HL-60/S4 treated with retinoic acid at 250 ng/mL for 4 days and 3 days (cell line): ENCODE data around the gene CHRNA1.

Experiments
- in situ Hi-C: fragments of 300-500 bp; cut with MboI; formaldehyde crosslinking; loops from 2 replicates; pipeline ENCODE4 v1.7.0; 2022; ENCODE audit warnings: low sequenced_read_pairs

CHRNA1 gene

GRCh38 chr2:174764280-174765255 is at the start of gene CHRNA1:
Gene CHRNA1 (minus strand): TSS chr2:174764472. CDS start chr2:174764394, 78 bp downstream.
- in situ Hi-C loops = loop anchor here (25.0 kb wide), 1 partner anchor 223 kb away; no protein-coding TSS in a partner anchor

- in situ Hi-C loops = no loop called here
Observed at GRCh38 chr2:174812037-174812436, 47.8 kb upstream of the CHRNA1 start.

GRCh38 chr2:174807931-174808330 is 43.7 kb upstream of the CHRNA1 start:
- in situ Hi-C loops = no loop called here

DNA sequence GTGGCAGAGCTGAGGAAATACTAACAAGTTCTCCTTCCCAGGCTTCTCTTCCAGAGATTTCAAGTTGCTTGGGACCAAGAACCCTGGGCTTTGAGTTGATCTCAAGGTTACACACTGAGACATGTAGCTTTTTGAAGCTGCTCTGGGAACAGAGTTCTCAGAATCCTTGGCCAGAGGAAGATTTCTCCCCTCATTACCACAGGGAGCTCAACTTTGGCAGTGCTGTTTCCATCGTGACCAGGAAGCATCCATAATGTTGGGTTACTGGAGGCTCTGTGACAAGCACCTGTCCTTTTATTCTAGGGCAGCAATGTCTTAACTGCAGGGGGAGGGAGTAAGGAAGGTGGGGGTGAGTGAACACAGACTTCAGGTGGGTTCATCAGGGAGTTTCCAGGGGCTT is 41.5 kb upstream of the CHRNA1 start:
- in situ Hi-C loops = no loop called here

GRCh38 chr2:174802459-174802858 is 38.2 kb upstream of the CHRNA1 start:
- in situ Hi-C loops = no loop called here

DNA sequence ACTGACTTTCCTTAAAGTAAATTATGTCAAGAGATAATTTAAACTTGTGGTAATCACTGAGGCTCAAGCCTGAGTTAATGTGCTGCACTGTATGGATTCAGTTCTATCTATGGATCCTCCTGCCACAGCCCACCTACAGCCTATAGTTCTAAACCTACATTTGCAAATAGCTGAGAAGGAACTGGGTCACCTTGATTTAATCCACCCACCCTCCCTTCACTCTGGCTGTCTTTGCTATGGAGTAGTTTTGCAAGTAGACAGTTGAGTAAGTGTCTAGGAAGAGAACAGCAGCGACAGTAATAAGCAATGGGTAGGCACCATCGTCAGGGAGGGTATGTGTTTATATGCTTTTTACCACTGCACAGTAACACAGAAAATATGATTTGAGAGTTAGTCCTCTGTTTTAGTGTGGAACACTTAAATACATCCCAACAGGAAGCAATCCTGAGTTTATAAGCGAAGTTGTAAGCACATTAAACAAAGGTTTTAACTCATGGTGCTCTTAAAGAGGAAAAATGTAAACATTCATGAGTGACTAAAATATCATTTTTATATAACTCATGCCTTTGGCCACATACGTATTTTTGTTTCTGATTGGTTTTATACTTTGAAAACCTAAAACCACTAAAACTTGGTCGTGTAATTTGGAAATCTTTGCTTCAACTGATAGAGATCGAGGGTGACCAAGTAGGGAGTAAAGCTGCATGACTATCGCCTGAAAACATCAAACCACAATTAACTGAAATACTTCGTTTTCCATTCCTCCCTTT is 36.3 kb upstream of the CHRNA1 start:
- in situ Hi-C loops = no loop called here

- in situ Hi-C loops = no loop called here
Observed at GRCh38 chr2:174798801-174799200, 34.5 kb upstream of the CHRNA1 start.

- in situ Hi-C loops = no loop called here
Observed at GRCh38 chr2:174797781-174798276, 33.6 kb upstream of the CHRNA1 start.

- in situ Hi-C loops = no loop called here
Observed at GRCh38 chr2:174796319-174796771, 32.1 kb upstream of the CHRNA1 start.

DNA sequence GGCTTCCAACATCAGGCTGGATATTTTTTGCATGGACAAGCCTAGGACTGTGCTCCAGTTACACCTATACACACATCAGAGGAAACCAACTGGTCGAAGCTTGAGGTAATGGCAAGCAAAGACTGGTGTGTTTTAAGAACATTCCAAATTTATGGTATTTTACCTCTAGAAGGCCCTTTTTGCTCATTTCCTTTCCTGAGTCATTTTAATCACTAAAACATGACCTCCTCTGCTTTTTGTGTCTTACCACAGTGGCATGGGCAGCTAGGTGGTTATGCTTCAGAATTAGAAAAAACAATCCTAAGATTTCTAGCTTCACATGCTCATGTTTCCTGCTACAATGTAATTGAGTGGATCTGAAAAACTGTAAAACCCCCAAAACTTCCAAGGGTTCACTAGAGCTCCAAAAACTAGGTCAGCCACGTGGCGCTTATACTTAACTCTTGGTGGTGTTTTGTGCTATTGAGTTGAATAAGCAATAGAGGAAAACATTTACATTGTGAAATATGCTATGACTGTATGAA is 30.6 kb upstream of the CHRNA1 start:
- in situ Hi-C loops = no loop called here

GRCh38 chr2:174792309-174793025 is 28.2 kb upstream of the CHRNA1 start:
- in situ Hi-C loops = no loop called here

GRCh38 chr2:174791746-174792280 is 27.5 kb upstream of the CHRNA1 start:
- in situ Hi-C loops = no loop called here

- in situ Hi-C loops = no loop called here
Observed at GRCh38 chr2:174791020-174791419, 26.7 kb upstream of the CHRNA1 start.

DNA sequence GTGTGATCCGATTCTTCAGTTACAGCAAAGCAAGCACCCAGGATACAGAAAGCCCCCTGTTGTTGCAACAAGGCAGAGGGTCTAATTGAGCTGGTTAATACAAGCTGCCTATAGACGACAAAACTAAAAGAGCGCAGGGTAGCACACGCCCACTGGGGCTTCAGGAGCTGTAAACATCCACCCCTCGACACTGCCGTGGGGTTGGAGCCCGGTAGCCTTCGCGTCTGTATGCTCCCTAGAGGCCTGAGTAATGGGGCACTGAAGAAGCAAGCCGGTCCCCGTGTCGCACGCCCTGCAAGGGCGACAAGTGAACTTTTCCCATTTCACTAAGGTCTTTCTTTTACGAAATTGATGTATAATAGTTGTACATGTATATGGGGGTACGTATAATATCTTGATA is 24.7 kb upstream of the CHRNA1 start:
- in situ Hi-C loops = no loop called here

DNA sequence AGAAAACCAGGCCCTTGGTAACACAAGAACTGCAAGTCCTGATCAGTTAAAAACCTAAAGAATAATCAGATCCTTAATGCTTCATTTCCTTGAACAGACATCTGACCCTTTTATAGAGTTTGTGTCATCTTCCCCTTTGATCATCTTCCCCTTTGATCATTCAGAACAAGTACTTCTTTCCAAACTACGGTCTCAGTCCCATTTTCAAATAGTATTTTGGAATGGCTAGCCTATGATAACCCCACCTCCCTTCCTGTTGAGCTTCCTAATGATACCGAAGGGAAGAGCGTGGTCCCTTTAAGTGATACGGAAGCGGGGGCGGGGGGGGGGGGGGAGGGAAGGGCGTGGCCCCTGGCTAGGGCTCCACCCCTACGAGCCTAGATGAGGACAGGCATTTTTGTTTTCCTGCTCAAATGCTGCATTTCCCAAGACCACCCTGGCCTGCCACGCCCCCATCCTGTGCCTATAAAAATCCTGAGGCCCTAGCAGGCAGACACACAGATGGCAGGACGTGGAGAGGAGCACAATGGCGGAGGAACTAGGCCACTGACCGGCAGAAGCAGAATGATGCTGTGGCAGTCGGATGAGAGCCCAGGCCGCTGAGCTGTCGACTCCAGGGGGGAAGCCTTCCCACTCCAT is 24.1 kb upstream of the CHRNA1 start:
- in situ Hi-C loops = no loop called here

GRCh38 chr2:174787487-174788205 is 23.4 kb upstream of the CHRNA1 start:
- in situ Hi-C loops = no loop called here

DNA sequence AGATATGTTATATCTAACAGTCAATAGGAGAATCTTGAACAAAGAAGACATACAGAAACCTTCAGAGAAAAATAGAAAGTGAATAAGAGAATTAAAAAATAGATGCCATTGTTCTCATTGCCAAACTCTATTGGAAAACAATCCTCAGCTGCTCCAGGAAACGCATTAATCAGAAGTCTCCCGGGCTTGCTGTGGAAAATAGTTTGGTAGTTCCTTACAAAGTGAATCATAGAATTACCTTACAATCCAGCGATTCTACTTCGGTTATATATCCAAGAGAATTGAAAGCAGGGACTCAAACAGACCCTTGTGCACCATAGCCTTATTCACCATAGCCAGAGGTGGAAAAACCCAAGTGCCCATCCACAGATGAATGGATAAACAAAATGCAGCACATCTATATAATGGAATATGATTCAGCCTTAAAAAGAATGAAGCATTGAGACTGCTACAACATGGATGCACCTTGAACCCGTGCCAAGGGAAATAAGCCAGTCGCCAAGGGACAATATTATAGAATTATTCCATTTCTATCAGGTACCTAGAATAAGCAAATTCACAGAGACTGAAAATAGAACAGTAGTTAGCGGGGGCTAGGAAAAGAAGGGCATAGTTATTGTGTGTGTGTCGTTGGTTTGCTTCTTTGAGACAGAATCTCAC is 21.9 kb upstream of the CHRNA1 start:
- in situ Hi-C loops = no loop called here

DNA sequence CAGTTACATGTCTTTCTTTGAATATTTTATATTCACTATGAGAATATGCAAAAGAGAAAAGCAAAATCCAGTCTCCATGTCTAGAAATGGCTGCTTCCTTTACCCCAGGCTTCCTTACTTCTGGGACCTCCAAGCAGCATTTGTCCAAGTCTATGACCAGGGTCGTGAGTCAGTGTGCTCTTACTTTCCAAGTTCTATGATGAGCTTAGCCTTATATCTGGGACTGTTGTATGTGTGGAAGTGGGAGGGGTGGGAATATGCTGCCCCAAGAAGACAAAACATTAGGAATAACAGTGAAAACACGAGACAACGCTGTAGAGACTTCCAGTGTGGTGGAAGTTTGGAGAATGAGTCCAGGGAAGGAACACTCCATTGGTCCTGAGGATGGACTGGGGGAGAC is 21.2 kb upstream of the CHRNA1 start:
- in situ Hi-C loops = no loop called here

- in situ Hi-C loops = no loop called here
Observed at GRCh38 chr2:174784909-174785308, 20.6 kb upstream of the CHRNA1 start.
